DND-41 (cell line): ENCODE data around the gene GPC5.

Source experiments
- ATAC-seq: fragments of 200-7000 bp; cut with Tn5 transposase; 3 replicates; pipeline ENCODE4 v1.9.1; 2021; ENCODE audit warnings: low read depth; ENCODE audit not compliant: insufficient read depth
- DNase-seq: peaks from one replicate; pipeline ENCODE4 v3.0.0-alpha.2; 2020
- H2AFZ ChIP-seq: 2 replicates; pipeline ENCODE4 v1.6.0; 2012; ENCODE audit warnings: low read depth, low read length
- H3K27ac ChIP-seq: 2 replicates; pipeline ENCODE4 v1.5.1; 2012; ENCODE audit warnings: low read length, inconsistent platforms
- H3K27me3 ChIP-seq: fragments of 200-600 bp; sonication (generic); 2 replicates; pipeline ENCODE4 v1.6.0; 2012; ENCODE audit warnings: low read length, mild to moderate bottlenecking, inconsistent platforms; ENCODE audit not compliant: insufficient read depth, poor library complexity
- H3K36me3 ChIP-seq: 2 replicates; pipeline ENCODE4 v1.5.1; 2012; ENCODE audit warnings: low read length, inconsistent platforms; ENCODE audit not compliant: insufficient read depth
- H3K4me1 ChIP-seq: 2 replicates; pipeline ENCODE4 v1.5.1; 2012; ENCODE audit warnings: mild to moderate bottlenecking, low read length; ENCODE audit not compliant: insufficient read depth
- H3K4me2 ChIP-seq: 2 replicates; pipeline ENCODE4 v1.6.0; 2012; ENCODE audit warnings: mild to moderate bottlenecking, moderate library complexity, low read length, inconsistent platforms; ENCODE audit not compliant: insufficient read depth
- H3K4me3 ChIP-seq, 2 experiments: fragments of 200-600 bp in 1 of 2; shearing (Covaris generic) in 1 of 2; 2 replicates each; pipeline ENCODE4 v1.5.1; 2012 to 2016; ENCODE audit warnings: inconsistent platforms in 2 of 2, low read length in 2 of 2, mild to moderate bottlenecking in 2 of 2, low read depth in 1 of 2, moderate library complexity in 1 of 2
- H3K79me2 ChIP-seq: 2 replicates; pipeline ENCODE4 v1.6.0; 2012; ENCODE audit warnings: low read length, inconsistent platforms; ENCODE audit not compliant: insufficient read depth
- H3K9ac ChIP-seq: 2 replicates; pipeline ENCODE4 v1.6.0; 2012; ENCODE audit warnings: low read depth, mild to moderate bottlenecking, inconsistent platforms, low read length, moderate library complexity
- H3K9me3 ChIP-seq: 2 replicates; pipeline ENCODE4 v1.5.1; 2012; ENCODE audit warnings: low read length, moderate library complexity, mild to moderate bottlenecking, inconsistent platforms; ENCODE audit not compliant: insufficient read depth, severe bottlenecking
- H4K20me1 ChIP-seq: 2 replicates; pipeline ENCODE4 v1.6.0; 2012; ENCODE audit warnings: low read length; ENCODE audit not compliant: insufficient read depth
- CTCF ChIP-seq: IDR thresholded peaks from 2 replicates; pipeline ENCODE4 v1.5.1; 2012; ENCODE audit warnings: borderline replicate concordance, low read length, moderate library complexity, mild to moderate bottlenecking; ENCODE audit not compliant: poor library complexity, severe bottlenecking; ENCODE audit errors: extremely low read depth
- EZH2 ChIP-seq: IDR thresholded peaks from 3 replicates; pipeline ENCODE4 v1.6.1; 2012; ENCODE audit warnings: borderline replicate concordance, low read depth, mild to moderate bottlenecking, moderate library complexity, low read length, inconsistent platforms; ENCODE audit not compliant: severe bottlenecking

The GPC5 gene

GRCh38 chr13:91922969-91923592, 524.7 kb downstream of the GPC5 start:
- Histone ChIP-seq H3K27ac (no peak overlapping the region), H4K20me1 (no peaks in the 10 kb centered on the region), H3K9ac (no peak overlapping the region), H2AFZ (no peak overlapping the region), H3K4me1 (no peaks in the 10 kb centered on the region), H3K79me2 (no peaks in the 10 kb centered on the region), H3K9me3 (no peaks in the 10 kb centered on the region), H3K4me2 (no peak overlapping the region), H3K4me3 (no peak overlapping the region), H3K27me3 (no peaks in the 10 kb centered on the region), H3K36me3 (no peaks in the 10 kb centered on the region)
- TF ChIP-seq CTCF, result no peak
- no peak for TF ChIP-seq EZH2
- DNase-seq, result no peak
- ATAC-seq, result no peak

- no peak for TF ChIP-seq EZH2
- no peak for TF ChIP-seq CTCF
- H3K27me3 ChIP-seq, result no peaks in the 10 kb centered on the region
- no peak overlapping the region for H3K27ac ChIP-seq
- no peaks in the 10 kb centered on the region for H4K20me1 ChIP-seq
- H3K4me3 ChIP-seq, result no peak overlapping the region
- no peaks in the 10 kb centered on the region for H3K36me3 ChIP-seq
- no peaks in the 10 kb centered on the region for H3K4me1 ChIP-seq
- no peak overlapping the region for H3K9ac ChIP-seq
- H2AFZ ChIP-seq, result no peak overlapping the region
- H3K9me3 ChIP-seq, result no peaks in the 10 kb centered on the region
- H3K4me2 ChIP-seq, result no peak overlapping the region
- DNase-seq, result no peak
- H3K79me2 ChIP-seq, result no peaks in the 10 kb centered on the region
- ATAC-seq, result no peak
Measured at GRCh38 chr13:91930687-91931086, 532.3 kb downstream of the GPC5 start.

GRCh38 chr13:91934354-91934753, 535.9 kb downstream of the GPC5 start:
- Histone ChIP-seq H3K9me3 (no peaks in the 10 kb centered on the region), H3K79me2 (no peaks in the 10 kb centered on the region), H3K4me3 (no peak overlapping the region), H3K9ac (no peak overlapping the region), H4K20me1 (no peaks in the 10 kb centered on the region), H3K4me2 (no peak overlapping the region), H3K36me3 (no peaks in the 10 kb centered on the region), H2AFZ (no peak overlapping the region), H3K27ac (no peak overlapping the region), H3K4me1 (no peaks in the 10 kb centered on the region), H3K27me3 (no peaks in the 10 kb centered on the region)
- no peak for TF ChIP-seq EZH2
- no peak for TF ChIP-seq CTCF
- no peak for DNase-seq
- ATAC-seq, result no peak

DNA sequence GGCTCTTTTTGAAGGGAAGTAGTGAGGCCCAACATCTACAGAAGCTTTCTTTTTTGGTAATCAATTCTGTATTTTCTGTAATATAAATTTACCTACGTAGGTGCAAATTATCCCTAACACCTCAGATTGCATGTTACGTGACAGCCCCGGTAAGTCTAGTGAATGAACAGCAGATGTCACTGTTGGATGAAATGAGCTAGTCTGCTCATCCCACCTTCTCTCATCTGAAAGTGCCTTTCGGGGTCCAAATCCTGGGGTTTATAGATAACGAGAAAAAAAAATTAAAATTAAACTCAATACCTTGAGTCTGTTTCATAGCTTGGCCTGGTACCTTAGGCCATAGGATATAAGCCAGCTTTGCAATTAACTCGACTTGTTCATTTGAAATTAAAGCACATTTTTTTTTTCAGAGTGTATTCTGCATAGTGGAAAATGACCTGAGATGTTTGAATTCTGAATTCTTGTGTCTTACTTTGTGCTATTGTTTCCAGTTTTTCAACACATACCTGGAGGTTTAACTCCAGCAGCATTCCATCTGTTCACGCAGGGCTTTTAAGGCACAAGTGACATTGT, 548.2 kb downstream of the GPC5 start:
- no peak for DNase-seq
- no peaks in the 10 kb centered on the region for H3K9me3 ChIP-seq
- TF ChIP-seq CTCF, result peak; percentile 60
- TF ChIP-seq EZH2, result no peak
- no peaks in the 10 kb centered on the region for H3K36me3 ChIP-seq
- no peaks in the 10 kb centered on the region for H4K20me1 ChIP-seq
- H2AFZ ChIP-seq, result no peak overlapping the region
- H3K27me3 ChIP-seq, result no peaks in the 10 kb centered on the region
- H3K27ac ChIP-seq, result no peak overlapping the region
- no peaks in the 10 kb centered on the region for H3K79me2 ChIP-seq
- no peak overlapping the region for H3K9ac ChIP-seq
- ATAC-seq, result no peak
- H3K4me2 ChIP-seq, result no peak overlapping the region
- no peak overlapping the region for H3K4me3 ChIP-seq
- H3K4me1 ChIP-seq, result no peaks in the 10 kb centered on the region
